H9 (cell line): ENCODE measurements around the gene TEX10. TPM values are rescaled to one million over a fixed set of nuclear protein-coding genes. Genes with fewer than 3 reads are reported as not detected.

ENCODE experiments used
- DNase-seq: peaks from one replicate; pipeline ENCODE4 v3.0.0-alpha.2; 2017
- H2AFZ ChIP-seq: one replicate; pipeline ENCODE4 v1.6.1; 2013; ENCODE audit warnings: mild to moderate bottlenecking, low read length, control low read depth, moderate library complexity
- H2AK5ac ChIP-seq: 2 replicates; pipeline ENCODE4 v1.6.1; 2013; ENCODE audit warnings: low read length, control low read depth, mixed read lengths; ENCODE audit not compliant: insufficient read length
- H2BK120ac ChIP-seq: one replicate; pipeline ENCODE4 v1.6.1; 2013; ENCODE audit warnings: low read depth, mild to moderate bottlenecking, low read length, control low read depth, inconsistent platforms; ENCODE audit not compliant: poor library complexity, severe bottlenecking
- H2BK12ac ChIP-seq: 2 replicates; pipeline ENCODE4 v1.6.1; 2013; ENCODE audit warnings: low read length, control low read depth, mixed read lengths, low read depth; ENCODE audit not compliant: insufficient read length
- H2BK15ac ChIP-seq: 2 replicates; pipeline ENCODE4 v1.6.1; 2013; ENCODE audit warnings: low read depth, low read length, control low read depth
- H2BK20ac ChIP-seq: one replicate; pipeline ENCODE4 v1.6.1; 2013; ENCODE audit warnings: low read depth, mild to moderate bottlenecking, low read length, control low read depth, inconsistent platforms; ENCODE audit not compliant: poor library complexity, severe bottlenecking
- H2BK5ac ChIP-seq: 2 replicates; pipeline ENCODE4 v1.6.1; 2013; ENCODE audit warnings: low read length, control low read depth, mixed read lengths; ENCODE audit not compliant: insufficient read length
- H3K14ac ChIP-seq: 2 replicates; pipeline ENCODE4 v1.6.1; 2013; ENCODE audit warnings: low read length, control low read depth; ENCODE audit not compliant: insufficient read depth
- H3K18ac ChIP-seq: 2 replicates; pipeline ENCODE4 v1.6.1; 2013; ENCODE audit warnings: low read depth, mild to moderate bottlenecking, mixed read lengths, low read length, control low read depth; ENCODE audit not compliant: insufficient read length
- H3K23ac ChIP-seq: 2 replicates; pipeline ENCODE4 v1.6.1; 2013; ENCODE audit warnings: low read length, control low read depth, mixed read lengths, low read depth; ENCODE audit not compliant: insufficient read length
- H3K23me2 ChIP-seq: 2 replicates; pipeline ENCODE4 v1.6.1; 2013; ENCODE audit warnings: low read depth, mild to moderate bottlenecking, mixed read lengths, low read length, control low read depth; ENCODE audit not compliant: insufficient read length, poor library complexity, severe bottlenecking
- H3K27ac ChIP-seq: 2 replicates; pipeline ENCODE4 v1.5.1; 2013; ENCODE audit warnings: low read length, control low read depth, mixed read lengths, low read depth; ENCODE audit not compliant: insufficient read length
- H3K27me3 ChIP-seq: 2 replicates; pipeline ENCODE4 v1.6.1; 2013; ENCODE audit warnings: low read length, control low read depth, inconsistent platforms; ENCODE audit not compliant: insufficient read depth
- H3K4ac ChIP-seq: 2 replicates; pipeline ENCODE4 v1.6.1; 2013; ENCODE audit warnings: low read depth, mild to moderate bottlenecking, control low read depth, inconsistent platforms, low read length, moderate library complexity
- H3K4me1 ChIP-seq: 2 replicates; pipeline ENCODE4 v1.6.1; 2013; ENCODE audit warnings: low read length, control low read depth, inconsistent platforms; ENCODE audit not compliant: insufficient read depth
- H3K4me2 ChIP-seq: 2 replicates; pipeline ENCODE4 v1.6.1; 2013; ENCODE audit warnings: low read length, control low read depth, mixed read lengths; ENCODE audit not compliant: insufficient read length, insufficient read depth
- H3K56ac ChIP-seq: 2 replicates; pipeline ENCODE4 v1.6.1; 2013; ENCODE audit warnings: low read depth, mild to moderate bottlenecking, mixed read lengths, low read length, control low read depth; ENCODE audit not compliant: insufficient read length
- H3K79me1 ChIP-seq: 2 replicates; pipeline ENCODE4 v1.6.1; 2013; ENCODE audit warnings: low read depth, mild to moderate bottlenecking, moderate library complexity, low read length, control low read depth, inconsistent platforms; ENCODE audit not compliant: insufficient read depth, poor library complexity, severe bottlenecking
- H3K79me2 ChIP-seq: 2 replicates; pipeline ENCODE4 v1.6.1; 2013; ENCODE audit warnings: low read length, control low read depth, inconsistent platforms; ENCODE audit not compliant: insufficient read depth
- H3K9ac ChIP-seq: 2 replicates; pipeline ENCODE4 v1.6.1; 2013; ENCODE audit warnings: low read length, control low read depth, mixed read lengths; ENCODE audit not compliant: insufficient read length; ENCODE audit errors: extremely low read depth
- H3K9me3 ChIP-seq: one replicate; pipeline ENCODE4 v1.6.1; 2013; ENCODE audit warnings: low read depth, low read length, inconsistent platforms; ENCODE audit not compliant: control insufficient read depth
- H3T11ph ChIP-seq: one replicate; pipeline ENCODE4 v1.6.1; 2013; ENCODE audit warnings: mild to moderate bottlenecking, low read length, control low read depth, inconsistent platforms
- H4K20me1 ChIP-seq: one replicate; pipeline ENCODE4 v1.6.1; 2013; ENCODE audit not compliant: control insufficient read depth, insufficient read length, insufficient read depth
- H4K5ac ChIP-seq: 2 replicates; pipeline ENCODE4 v1.6.1; 2013; ENCODE audit warnings: low read depth, mild to moderate bottlenecking, mixed read lengths, low read length, control low read depth; ENCODE audit not compliant: insufficient read length
- H4K8ac ChIP-seq: replicated peaks from 2 replicates; pipeline ENCODE4 v1.6.1; 2013; ENCODE audit warnings: low read length, control low read depth, mixed read lengths, low read depth; ENCODE audit not compliant: insufficient read length
- H4K91ac ChIP-seq: 2 replicates; pipeline ENCODE4 v1.6.1; 2013; ENCODE audit warnings: low read depth, mild to moderate bottlenecking, moderate library complexity, mixed read lengths, low read length, control low read depth; ENCODE audit not compliant: insufficient read length
- H3K27ac Mint-ChIP-seq, 3 experiments: 2 replicates in 2 of 3; 3 replicates in 1 of 3; pipeline ENCODE4 v1.8.0; 2020 to 2021; ENCODE audit warnings: mixed read lengths in 3 of 3, mild to moderate bottlenecking in 1 of 3, moderate library complexity in 1 of 3
- H3K27me3 Mint-ChIP-seq: 2 replicates; pipeline ENCODE4 v1.8.0; 2021; ENCODE audit warnings: low read depth, mild to moderate bottlenecking, moderate library complexity, mixed read lengths
- H3K36me3 Mint-ChIP-seq, 3 experiments: 2 replicates in 2 of 3; 3 replicates in 1 of 3; pipeline ENCODE4 v1.8.0; 2020 to 2021; ENCODE audit warnings: low read depth in 3 of 3, mixed read lengths in 3 of 3; ENCODE audit not compliant: insufficient read depth in 1 of 3
- H3K4me1 Mint-ChIP-seq, 2 experiments: 2 replicates each; pipeline ENCODE4 v1.8.0; 2020; ENCODE audit warnings: mixed read lengths in 2 of 2
- H3K4me3 Mint-ChIP-seq, 2 experiments: 2 replicates in 1 of 2; 3 replicates in 1 of 2; pipeline ENCODE4 v1.8.0; 2020 to 2021; ENCODE audit warnings: mild to moderate bottlenecking in 2 of 2, mixed read lengths in 2 of 2, moderate library complexity in 1 of 2
- H3K9me3 Mint-ChIP-seq, 2 experiments: 2 replicates in 1 of 2; 3 replicates in 1 of 2; pipeline ENCODE4 v1.8.0; 2020; ENCODE audit warnings: mild to moderate bottlenecking in 2 of 2, mixed read lengths in 2 of 2, moderate library complexity in 1 of 2
- WGBS: extraction: QIAGEN DNeasy Blood & Tissue Kit; methylation state at CpG from one replicate; pipeline ENCODE4 v1.1.7; 2013; ENCODE audit warnings: missing lambda C conversion rate, low lambda C conversion rate, mixed read lengths; ENCODE audit not compliant: insufficient read length; ENCODE audit errors: extremely low coverage; 5-methylcytosine and 5-hydroxymethylcytosine counted together
- total RNA-seq: library from RNA; stranded (reverse); gene quantifications from 2 replicates; pipeline ENCODE4 v1.2.1, GENCODE V29; 2021
- TF ChIP-seq, protein P1 (sequence below): fragments of 200-600 bp; sonication (generic); conservative IDR thresholded peaks from 3 replicates; pipeline ENCODE4 v1.8.0; 2021; ENCODE audit warnings: antibody characterized with exemption, mild to moderate bottlenecking

Gene TEX10
- total RNA-seq, 1 experiment from 2014 or later: 70.8 TPM

GRCh38 chr9:100284247-100284646, 68.5 kb downstream of the TEX10 start:
- Histone ChIP-seq H3K23ac (no peak overlapping the region), H4K5ac (no peak overlapping the region), H2BK15ac (no peak overlapping the region), H2BK12ac (no peak overlapping the region), H2AFZ (no peak overlapping the region), H3K79me2 (no peaks in the 10 kb centered on the region), H3K27ac (no peak overlapping the region), H2BK120ac (no peak overlapping the region), H3K4me2 (no peak overlapping the region), H3K23me2 (no peaks in the 10 kb centered on the region), H3K9ac (no peak overlapping the region), H2BK5ac (no peak overlapping the region), H3K9me3 (no peaks in the 10 kb centered on the region), H3K56ac (no peak overlapping the region), H3K79me1 (no peaks in the 10 kb centered on the region), H3K27me3 (no peaks in the 10 kb centered on the region), H3K18ac (no peak overlapping the region), H4K91ac (no peak overlapping the region), H4K20me1 (no peaks in the 10 kb centered on the region), H4K8ac (no peak overlapping the region), H3K14ac (no peak overlapping the region), H2BK20ac (no peak overlapping the region), H3K4me1 (no peaks in the 10 kb centered on the region), H2AK5ac (no peak overlapping the region), H3K4ac (no peak overlapping the region), H3T11ph (no peak overlapping the region)
- WGBS: no CpG with 5 or more reads among the region's 7 CpGs
- H3K27ac Mint-ChIP-seq: no peak overlapping the region
- TF ChIP-seq, protein P1, sequence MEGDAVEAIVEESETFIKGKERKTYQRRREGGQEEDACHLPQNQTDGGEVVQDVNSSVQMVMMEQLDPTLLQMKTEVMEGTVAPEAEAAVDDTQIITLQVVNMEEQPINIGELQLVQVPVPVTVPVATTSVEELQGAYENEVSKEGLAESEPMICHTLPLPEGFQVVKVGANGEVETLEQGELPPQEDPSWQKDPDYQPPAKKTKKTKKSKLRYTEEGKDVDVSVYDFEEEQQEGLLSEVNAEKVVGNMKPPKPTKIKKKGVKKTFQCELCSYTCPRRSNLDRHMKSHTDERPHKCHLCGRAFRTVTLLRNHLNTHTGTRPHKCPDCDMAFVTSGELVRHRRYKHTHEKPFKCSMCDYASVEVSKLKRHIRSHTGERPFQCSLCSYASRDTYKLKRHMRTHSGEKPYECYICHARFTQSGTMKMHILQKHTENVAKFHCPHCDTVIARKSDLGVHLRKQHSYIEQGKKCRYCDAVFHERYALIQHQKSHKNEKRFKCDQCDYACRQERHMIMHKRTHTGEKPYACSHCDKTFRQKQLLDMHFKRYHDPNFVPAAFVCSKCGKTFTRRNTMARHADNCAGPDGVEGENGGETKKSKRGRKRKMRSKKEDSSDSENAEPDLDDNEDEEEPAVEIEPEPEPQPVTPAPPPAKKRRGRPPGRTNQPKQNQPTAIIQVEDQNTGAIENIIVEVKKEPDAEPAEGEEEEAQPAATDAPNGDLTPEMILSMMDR: no peak
- H3K36me3 Mint-ChIP-seq: peaks cover 29 to 43% (median 37%) of the 10 kb centered on the region in 3 experiments
- no peaks in the 10 kb centered on the region for H3K4me1 Mint-ChIP-seq
- peaks cover 7 to 12% of the 10 kb centered on the region in 2 experiments; a peak in 2 of 5 replicates for H3K9me3 Mint-ChIP-seq
- no peaks in the 10 kb centered on the region for H3K27me3 Mint-ChIP-seq
- H3K4me3 Mint-ChIP-seq: no peak overlapping the region
- no peak for DNase-seq
